Vagina (tissue), 2 donors: ENCODE measurements around the gene DDX31. TPM values are rescaled to one million over a fixed set of nuclear protein-coding genes. Genes with fewer than 3 reads are reported as not detected.

Experiments
- DNase-seq, 2 donors: peaks; one replicate each; pipeline ENCODE4 v3.0.0-alpha.2; 2017; ENCODE audit errors: extremely low spot score in 2 of 2
- H3K27ac ChIP-seq: fragments of 200-600 bp; sonication (generic); one replicate; pipeline ENCODE4 v1.5.1; 2019
- H3K27me3 ChIP-seq: fragments of 200-600 bp; sonication (generic); one replicate; pipeline ENCODE4 v1.5.1; 2019
- H3K36me3 ChIP-seq, 2 donors: fragments of 200-600 bp; sonication (generic); one replicate each; pipeline ENCODE4 v1.5.1; 2017 to 2019
- H3K4me1 ChIP-seq: fragments of 200-600 bp; sonication (generic); one replicate; pipeline ENCODE4 v1.5.1; 2019
- H3K4me3 ChIP-seq, 2 donors: fragments of 200-600 bp; sonication (generic); 1 replicate in 1 of 2; 2 replicates in 1 of 2; pipeline ENCODE4 v1.5.1; 2016 to 2019
- H3K9me3 ChIP-seq: fragments of 200-600 bp; sonication (generic); one replicate; pipeline ENCODE4 v1.5.1; 2019
- POLR2A ChIP-seq, 2 donors: fragments of 450-650 bp; IDR thresholded peaks; one replicate each; pipeline ENCODE4 v1.6.1; 2017; ENCODE audit warnings: antibody characterized with exemption in 2 of 2, mild to moderate bottlenecking in 2 of 2, moderate library complexity in 2 of 2
- POLR2AphosphoS5 ChIP-seq, 2 donors: sonication (generic); formaldehyde crosslinking; IDR thresholded peaks; one replicate each; pipeline ENCODE4 v1.9.0; 2017; ENCODE audit warnings: antibody characterized with exemption in 2 of 2, mild to moderate bottlenecking in 2 of 2, low read depth in 1 of 2; ENCODE audit not compliant: insufficient read depth in 1 of 2
- intact Hi-C: fragments of 100-400 bp; cut with DNase I; formaldehyde crosslinking; loops from one replicate; pipeline ENCODE4 v1.15.1; 2023
- total RNA-seq: library from RNA; depleted of rRNA; stranded (reverse); fragments of >200 nt; gene quantifications from one replicate; pipeline ENCODE4 v1.2.3, GENCODE V29; 2016
- TF ChIP-seq, protein P1 (sequence below), 3 experiments: fragments of 450-650 bp in 2 of 3; fragments of 200-600 bp in 1 of 3; sonication (generic) in 1 of 3; IDR thresholded peaks; one replicate each; pipeline ENCODE4 v1.5.1; 2017 to 2019; ENCODE audit warnings: antibody characterized with exemption in 3 of 3, mild to moderate bottlenecking in 2 of 3, moderate library complexity in 2 of 3

Gene DDX31
- total RNA-seq, 1 donor from 2014 or later = 17.9 TPM

DNA sequence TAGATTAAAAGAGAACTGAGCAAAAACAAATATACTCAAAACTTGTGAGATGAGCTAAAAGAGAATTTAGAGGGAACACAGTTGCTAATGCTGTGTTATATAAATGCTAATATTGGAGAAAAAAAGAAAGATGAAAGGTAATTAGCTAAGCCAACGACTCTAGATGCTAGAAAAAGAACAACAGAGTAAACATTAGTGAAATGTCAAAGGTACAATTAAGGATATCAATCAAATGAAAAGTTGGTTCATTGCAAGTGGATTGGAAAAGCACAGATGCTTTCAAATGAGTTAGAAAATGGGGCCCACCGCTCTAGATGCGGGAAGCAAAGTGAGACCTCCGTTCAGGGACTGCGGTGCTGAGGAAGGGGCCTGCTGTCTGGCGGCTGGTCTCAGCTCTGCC lies 105.3 kb downstream of the DDX31 start:
- intact Hi-C loops = no loop called here
- H3K4me1 ChIP-seq = no peaks in the 10 kb centered on the region
- H3K9me3 ChIP-seq = no peaks in the 10 kb centered on the region
- H3K4me3 ChIP-seq = no peak overlapping the region
- no peak overlapping the region for H3K27ac ChIP-seq
- DNase-seq = no peak
- no peaks in the 10 kb centered on the region for H3K27me3 ChIP-seq
- H3K36me3 ChIP-seq = no peaks in the 10 kb centered on the region
- TF ChIP-seq POLR2A (IDR thresholded peaks at IDR 0.05) (no peak), POLR2AphosphoS5 (IDR thresholded peaks at IDR 0.05; ENCODE audit: insufficient read depth in 1 of 2, low read depth in 1 of 2) (no peak)
- TF ChIP-seq, protein P1, sequence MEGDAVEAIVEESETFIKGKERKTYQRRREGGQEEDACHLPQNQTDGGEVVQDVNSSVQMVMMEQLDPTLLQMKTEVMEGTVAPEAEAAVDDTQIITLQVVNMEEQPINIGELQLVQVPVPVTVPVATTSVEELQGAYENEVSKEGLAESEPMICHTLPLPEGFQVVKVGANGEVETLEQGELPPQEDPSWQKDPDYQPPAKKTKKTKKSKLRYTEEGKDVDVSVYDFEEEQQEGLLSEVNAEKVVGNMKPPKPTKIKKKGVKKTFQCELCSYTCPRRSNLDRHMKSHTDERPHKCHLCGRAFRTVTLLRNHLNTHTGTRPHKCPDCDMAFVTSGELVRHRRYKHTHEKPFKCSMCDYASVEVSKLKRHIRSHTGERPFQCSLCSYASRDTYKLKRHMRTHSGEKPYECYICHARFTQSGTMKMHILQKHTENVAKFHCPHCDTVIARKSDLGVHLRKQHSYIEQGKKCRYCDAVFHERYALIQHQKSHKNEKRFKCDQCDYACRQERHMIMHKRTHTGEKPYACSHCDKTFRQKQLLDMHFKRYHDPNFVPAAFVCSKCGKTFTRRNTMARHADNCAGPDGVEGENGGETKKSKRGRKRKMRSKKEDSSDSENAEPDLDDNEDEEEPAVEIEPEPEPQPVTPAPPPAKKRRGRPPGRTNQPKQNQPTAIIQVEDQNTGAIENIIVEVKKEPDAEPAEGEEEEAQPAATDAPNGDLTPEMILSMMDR (IDR thresholded peaks at IDR 0.05) = no peak

DNA sequence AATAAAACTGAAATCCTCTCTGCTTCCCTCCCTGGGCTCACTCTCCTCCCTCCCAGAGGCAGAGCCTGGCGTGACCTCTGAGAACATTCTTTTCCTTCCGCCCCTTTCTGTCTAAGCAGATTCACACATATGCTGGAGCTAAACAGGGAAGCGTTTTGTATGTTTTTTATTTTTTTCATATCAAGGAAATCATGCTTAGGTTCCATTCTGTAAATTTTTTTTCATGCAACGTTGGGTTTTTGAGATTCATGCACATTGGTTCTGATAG lies 107.5 kb downstream of the DDX31 start:
- TF ChIP-seq, protein P1 (IDR thresholded peaks at IDR 0.05) = no peak
- TF ChIP-seq POLR2A (IDR thresholded peaks at IDR 0.05) = no peak
- TF ChIP-seq POLR2AphosphoS5 (IDR thresholded peaks at IDR 0.05; ENCODE audit: insufficient read depth in 1 of 2, low read depth in 1 of 2) = no peak
- no peaks in the 10 kb centered on the region for H3K36me3 ChIP-seq
- no peak overlapping the region for H3K4me3 ChIP-seq
- H3K27ac ChIP-seq = no peak overlapping the region
- intact Hi-C loops = no loop called here
- DNase-seq = no peak
- no peaks in the 10 kb centered on the region for H3K9me3 ChIP-seq
- no peaks in the 10 kb centered on the region for H3K4me1 ChIP-seq
- no peaks in the 10 kb centered on the region for H3K27me3 ChIP-seq

DNA sequence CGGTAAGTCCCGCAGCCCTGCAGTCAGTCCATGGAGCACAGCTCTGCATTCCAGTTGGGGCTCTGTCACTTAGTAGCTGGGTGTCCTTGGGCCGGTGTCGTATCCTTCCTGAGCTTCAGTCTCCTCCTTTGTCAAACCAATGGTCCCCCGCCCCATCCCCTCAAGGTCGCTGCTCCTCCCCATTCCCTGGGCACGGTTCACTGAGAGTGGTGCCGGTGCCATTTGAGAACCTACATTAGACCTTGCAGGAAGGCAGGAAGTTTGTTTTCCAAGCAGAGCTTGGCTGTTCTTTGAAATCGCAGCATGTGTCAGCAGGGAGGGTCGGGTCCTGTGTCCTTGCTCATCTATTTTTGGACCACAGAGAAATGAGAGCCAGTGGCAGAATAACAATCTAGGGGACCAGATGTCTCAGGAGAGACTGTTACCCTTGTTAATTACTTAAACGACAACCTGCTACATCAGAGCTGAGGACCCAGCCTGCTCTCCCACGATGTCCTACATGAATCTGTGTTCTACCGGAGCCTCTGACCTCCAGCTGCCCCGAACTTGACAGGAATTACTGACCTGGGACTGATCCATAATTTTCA lies 109.1 kb downstream of the DDX31 start:
- no peak overlapping the region for H3K27ac ChIP-seq
- H3K4me1 ChIP-seq = no peaks in the 10 kb centered on the region
- no peak for DNase-seq
- H3K9me3 ChIP-seq = no peaks in the 10 kb centered on the region
- intact Hi-C loops = no loop called here
- no peaks in the 10 kb centered on the region for H3K36me3 ChIP-seq
- H3K4me3 ChIP-seq = no peak overlapping the region
- no peaks in the 10 kb centered on the region for H3K27me3 ChIP-seq
- TF ChIP-seq, protein P1 (IDR thresholded peaks at IDR 0.05) = no peak
- TF ChIP-seq POLR2AphosphoS5 (IDR thresholded peaks at IDR 0.05; ENCODE audit: insufficient read depth in 1 of 2, low read depth in 1 of 2) = no peak

DNA sequence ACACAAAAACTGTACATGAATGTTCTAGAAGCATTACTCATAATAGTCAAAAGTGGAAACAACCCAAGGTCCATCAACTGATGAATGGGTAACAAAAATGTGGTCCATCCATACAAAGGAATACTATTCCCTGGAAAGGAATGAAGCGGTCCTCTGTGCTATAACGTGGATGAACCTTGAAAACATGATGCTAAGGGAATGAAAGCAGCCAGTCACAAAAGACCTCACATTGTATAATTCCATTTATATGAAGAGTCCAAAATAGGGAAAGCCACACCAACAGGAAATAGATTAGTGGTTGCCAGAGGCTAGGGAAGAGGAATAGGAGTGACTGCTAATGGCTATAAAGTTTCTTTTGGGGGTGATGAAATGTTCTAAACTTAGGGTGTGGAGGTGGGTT lies 110.1 kb downstream of the DDX31 start:
- Histone ChIP-seq H3K4me3 (no peak overlapping the region), H3K27ac (no peak overlapping the region), H3K36me3 (no peaks in the 10 kb centered on the region), H3K4me1 (no peaks in the 10 kb centered on the region), H3K27me3 (no peaks in the 10 kb centered on the region), H3K9me3 (no peaks in the 10 kb centered on the region)
- intact Hi-C loops = no loop called here
- DNase-seq = no peak
- TF ChIP-seq POLR2A (IDR thresholded peaks at IDR 0.05) (no peak), POLR2AphosphoS5 (IDR thresholded peaks at IDR 0.05; ENCODE audit: insufficient read depth in 1 of 2, low read depth in 1 of 2) (no peak)
- TF ChIP-seq, protein P1 (IDR thresholded peaks at IDR 0.05) = no peak

DNA sequence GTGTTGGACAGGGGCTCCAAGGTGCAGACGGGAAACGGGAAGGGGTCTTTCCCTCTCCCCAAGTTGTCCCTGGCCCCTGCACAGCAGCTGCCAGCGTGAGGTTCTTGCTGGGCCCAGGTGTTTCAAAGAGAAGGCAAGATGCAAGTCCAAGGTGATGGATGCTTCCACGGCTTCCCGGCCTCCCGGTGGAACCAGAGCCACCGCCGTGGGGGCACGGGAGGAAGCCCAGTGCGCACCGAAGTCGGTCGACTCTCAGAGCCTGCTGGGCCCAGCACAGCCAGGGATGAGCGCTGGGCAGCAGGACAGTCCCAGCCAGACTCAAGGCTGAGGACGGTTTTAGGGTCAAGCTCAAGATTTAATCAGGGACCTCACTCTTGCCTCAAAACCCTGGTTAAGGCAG lies 112.6 kb downstream of the DDX31 start:
- intact Hi-C loops = no loop called here
- H3K4me1 ChIP-seq = no peaks in the 10 kb centered on the region
- no peak for DNase-seq
- no peak overlapping the region for H3K4me3 ChIP-seq
- H3K36me3 ChIP-seq = no peaks in the 10 kb centered on the region
- no peaks in the 10 kb centered on the region for H3K9me3 ChIP-seq
- no peaks in the 10 kb centered on the region for H3K27me3 ChIP-seq
- no peak overlapping the region for H3K27ac ChIP-seq
- TF ChIP-seq, protein P1 (IDR thresholded peaks at IDR 0.05) = no peak
